ENCODE results near the gene CDK16. TPM values are rescaled to one million over a fixed set of nuclear protein-coding genes. Genes with fewer than 3 reads are reported as not detected.

CDK16 gene
- polyA plus RNA-seq, 1 donor from 2014 or later: 99.0 TPM

GRCh38 chrX:47186096-47186740 is 32.3 kb upstream of the CDK16 start:
- Histone ChIP-seq H3K36me3 (ENCODE audit: insufficient read depth, low read length) (no peaks in the 10 kb centered on the region), H3K27ac (ENCODE audit: low read length) (no peak overlapping the region), H3K9me2 (ENCODE audit: insufficient read depth, low read length) (no peaks in the 10 kb centered on the region), H3F3A (ENCODE audit: insufficient read depth, low read length, poor library complexity, severe bottlenecking) (no peaks in the 10 kb centered on the region), H4K20me1 (ENCODE audit: insufficient read depth) (no peaks in the 10 kb centered on the region), H2AFZ (ENCODE audit: low read depth, low read length) (no peak overlapping the region), H3K4me2 (ENCODE audit: low read length) (no peak overlapping the region), H3K4me3 (ENCODE audit: low read length) (no peak overlapping the region), H3K9ac (ENCODE audit: low read length) (no peak overlapping the region), H3K27me3 (ENCODE audit: insufficient read depth, low read depth, low read length) (no peaks in the 10 kb centered on the region), H3K79me2 (replicated peaks; ENCODE audit: insufficient read depth, low read length) (no peaks in the 10 kb centered on the region), H3K9me3 (ENCODE audit: low read length) (no peaks in the 10 kb centered on the region)
- TF ChIP-seq SMC3 (conservative IDR thresholded peaks at IDR 0.05; ENCODE audit: poor library complexity): no peak
- TF ChIP-seq TAF1 (IDR thresholded peaks at IDR 0.05; ENCODE audit: low read depth): no peak
- no peak for TF ChIP-seq POLR2AphosphoS5 (IDR thresholded peaks at IDR 0.05)

GRCh38 chrX:47187106-47187677 is 31.3 kb upstream of the CDK16 start:
- Histone ChIP-seq H3K79me2 (replicated peaks; ENCODE audit: insufficient read depth, low read length) (no peaks in the 10 kb centered on the region), H3K27me3 (ENCODE audit: insufficient read depth, low read depth, low read length) (no peaks in the 10 kb centered on the region), H3K4me2 (ENCODE audit: low read length) (no peak overlapping the region), H4K20me1 (ENCODE audit: insufficient read depth) (no peaks in the 10 kb centered on the region), H3K9me2 (ENCODE audit: insufficient read depth, low read length) (no peaks in the 10 kb centered on the region), H3F3A (ENCODE audit: insufficient read depth, low read length, poor library complexity, severe bottlenecking) (no peaks in the 10 kb centered on the region), H3K36me3 (ENCODE audit: insufficient read depth, low read length) (no peaks in the 10 kb centered on the region), H3K9ac (ENCODE audit: low read length) (no peak overlapping the region), H3K4me3 (ENCODE audit: low read length) (no peak overlapping the region), H3K9me3 (ENCODE audit: low read length) (no peaks in the 10 kb centered on the region), H2AFZ (ENCODE audit: low read depth, low read length) (no peak overlapping the region), H3K27ac (ENCODE audit: low read length) (no peak overlapping the region)
- TF ChIP-seq TAF1 (IDR thresholded peaks at IDR 0.05; ENCODE audit: low read depth): no peak
- no peak for TF ChIP-seq CTCF (IDR thresholded peaks at IDR 0.05; ENCODE audit: poor library complexity, severe bottlenecking)
- TF ChIP-seq MXI1 (conservative IDR thresholded peaks at IDR 0.05; ENCODE audit: poor library complexity, severe bottlenecking): no peak
- no peak for TF ChIP-seq EP300 (conservative IDR thresholded peaks at IDR 0.05; ENCODE audit: poor library complexity, severe bottlenecking)
- no peak for TF ChIP-seq EZH2 (IDR thresholded peaks at IDR 0.05; ENCODE audit: borderline replicate concordance, insufficient read depth, low read length, poor library complexity, severe bottlenecking)
- TF ChIP-seq POLR2AphosphoS5 (IDR thresholded peaks at IDR 0.05): no peak
- TF ChIP-seq SMC3 (conservative IDR thresholded peaks at IDR 0.05; ENCODE audit: poor library complexity): no peak
- TF ChIP-seq RAD21 (conservative IDR thresholded peaks at IDR 0.05): no peak
- no peak for TF ChIP-seq REST (IDR thresholded peaks at IDR 0.05; ENCODE audit: borderline replicate concordance)

Measured in neural cell (in vitro differentiated cells).